Inferior parietal cortex (tissue), 1 donor: ENCODE measurements around the gene EEF1A1.
"Not testable (repeated sequence)": the region's sequence is repeated elsewhere in the genome, so short reads cannot be mapped to it uniquely, and the experiment has no call there.

Source experiments
- DNase-seq: peaks from one replicate; pipeline ENCODE4 v3.0.0-alpha.2; 2016; ENCODE audit errors: extremely low spot score

Gene EEF1A1

GRCh38 chr6:73520688-73521350 lies at the start of gene EEF1A1:
Gene EEF1A1, minus strand, starts transcription at chr6:73521032. Its CDS starts 1,006 bp downstream, at chr6:73520026.
- DNase-seq = peak; percentile 98

GRCh38 chr6:73569121-73569520 lies 48.3 kb upstream of the EEF1A1 start:
- DNase-seq = no peak

GRCh38 chr6:73566954-73567591 lies 46.2 kb upstream of the EEF1A1 start:
- DNase-seq = no peak

- not testable (repeated sequence) for DNase-seq
Measured at GRCh38 chr6:73566486-73566871, 45.6 kb upstream of the EEF1A1 start.

- DNase-seq = no peak
Measured at GRCh38 chr6:73565767-73566485, 45.1 kb upstream of the EEF1A1 start.

- DNase-seq = no peak
Measured at GRCh38 chr6:73564578-73565345, 43.9 kb upstream of the EEF1A1 start.

GRCh38 chr6:73562558-73562957 lies 41.7 kb upstream of the EEF1A1 start:
- DNase-seq = no peak

GRCh38 chr6:73560853-73561407 lies 40.1 kb upstream of the EEF1A1 start:
- no peak for DNase-seq

- DNase-seq = no peak
Measured at GRCh38 chr6:73560182-73560732, 39.4 kb upstream of the EEF1A1 start.

GRCh38 chr6:73559399-73559794 lies 38.6 kb upstream of the EEF1A1 start:
- not testable (repeated sequence) for DNase-seq

- no peak for DNase-seq
Measured at GRCh38 chr6:73558624-73559398, 38.0 kb upstream of the EEF1A1 start.

- DNase-seq = no peak
Measured at GRCh38 chr6:73556836-73557235, 36.0 kb upstream of the EEF1A1 start.

GRCh38 chr6:73555380-73555949 lies 34.6 kb upstream of the EEF1A1 start:
- DNase-seq = not testable (repeated sequence)

- DNase-seq = not testable (repeated sequence)
Measured at GRCh38 chr6:73551115-73551514, 30.3 kb upstream of the EEF1A1 start.

GRCh38 chr6:73548458-73549446 lies 27.9 kb upstream of the EEF1A1 start:
- DNase-seq = no peak

GRCh38 chr6:73547036-73547435 lies 26.2 kb upstream of the EEF1A1 start:
- no peak for DNase-seq

- no peak for DNase-seq
Measured at GRCh38 chr6:73542891-73543290, 22.1 kb upstream of the EEF1A1 start.

- not testable (repeated sequence) for DNase-seq
Measured at GRCh38 chr6:73542481-73542880, 21.6 kb upstream of the EEF1A1 start.
